ENCODE results near the gene PNMA8B. TPM values are rescaled to one million over a fixed set of nuclear protein-coding genes. Genes with fewer than 3 reads are reported as not detected.

PNMA8B gene
- polyA plus RNA-seq, 2 donors, result 0.14 TPM

- Histone ChIP-seq H3K4me1 (ENCODE audit: control insufficient read depth in 2 of 2, insufficient read depth in 2 of 2, low read length in 1 of 2) (peaks cover 0 to 4% of the 10 kb centered on the region in 2 donors), H3K27me3 (ENCODE audit: control insufficient read depth in 1 of 2, insufficient read depth in 2 of 2, low read length in 2 of 2) (no peaks in the 10 kb centered on the region), H3K36me3 (ENCODE audit: control insufficient read depth in 2 of 2, insufficient read depth in 2 of 2, low read length in 1 of 2) (no peaks in the 10 kb centered on the region), H3K27ac (ENCODE audit: low read depth in 2 of 2, low read length in 1 of 2) (no peak overlapping the region), H3K4me3 (ENCODE audit: low read depth in 1 of 2, low read length in 2 of 2) (no peak overlapping the region), H3K9me3 (ENCODE audit: control insufficient read depth in 2 of 2, insufficient read depth in 1 of 2, low read depth in 1 of 2, low read length in 1 of 2) (peaks cover 0 to 6% of the 10 kb centered on the region in 2 donors)
- whole genome bisulfite sequencing, 2 donors, result 64 to 71% methylated on average over 3 of the region's 3 CpGs
Measured at GRCh38 chr19:46515290-46515609, 19.6 kb upstream of the PNMA8B start.

- WGBS, 2 donors, result 59 to 63% methylated on average over 12 to 13 of the region's 13 CpGs
- no peaks in the 10 kb centered on the region for H3K27me3 ChIP-seq (ENCODE audit: control insufficient read depth in 1 of 2, insufficient read depth in 2 of 2, low read length in 2 of 2)
- no peak overlapping the region for H3K27ac ChIP-seq (ENCODE audit: low read depth in 2 of 2, low read length in 1 of 2)
- no peaks in the 10 kb centered on the region for H3K36me3 ChIP-seq (ENCODE audit: control insufficient read depth in 2 of 2, insufficient read depth in 2 of 2, low read length in 1 of 2)
- H3K4me1 ChIP-seq (ENCODE audit: control insufficient read depth in 2 of 2, insufficient read depth in 2 of 2, low read length in 1 of 2), result peaks cover 0 to 4% of the 10 kb centered on the region in 2 donors
- peaks cover 0 to 6% of the 10 kb centered on the region in 2 donors for H3K9me3 ChIP-seq (ENCODE audit: control insufficient read depth in 2 of 2, insufficient read depth in 1 of 2, low read depth in 1 of 2, low read length in 1 of 2)
- H3K4me3 ChIP-seq (ENCODE audit: low read depth in 1 of 2, low read length in 2 of 2), result no peak overlapping the region
Measured at GRCh38 chr19:46514589-46515289, 19.1 kb upstream of the PNMA8B start.

GRCh38 chr19:46513461-46514236 is 18.0 kb upstream of the PNMA8B start:
- no peak overlapping the region for H3K27ac ChIP-seq (ENCODE audit: low read depth in 2 of 2, low read length in 1 of 2)
- H3K4me3 ChIP-seq (ENCODE audit: low read depth in 1 of 2, low read length in 2 of 2), result no peak overlapping the region

GRCh38 chr19:46511237-46511636 is 15.6 kb upstream of the PNMA8B start:
- no peaks in the 10 kb centered on the region for H3K36me3 ChIP-seq (ENCODE audit: control insufficient read depth in 2 of 2, insufficient read depth in 2 of 2, low read length in 1 of 2)
- no peaks in the 10 kb centered on the region for H3K27me3 ChIP-seq (ENCODE audit: control insufficient read depth in 1 of 2, insufficient read depth in 2 of 2, low read length in 2 of 2)
- peaks cover 0 to 4% of the 10 kb centered on the region in 2 donors for H3K4me1 ChIP-seq (ENCODE audit: control insufficient read depth in 2 of 2, insufficient read depth in 2 of 2, low read length in 1 of 2)
- H3K27ac ChIP-seq (ENCODE audit: low read depth in 2 of 2, low read length in 1 of 2), result no peak overlapping the region
- H3K9me3 ChIP-seq (ENCODE audit: control insufficient read depth in 2 of 2, insufficient read depth in 1 of 2, low read depth in 1 of 2, low read length in 1 of 2), result peaks cover 0 to 6% of the 10 kb centered on the region in 2 donors
- WGBS, 2 donors, result 78 to 80% methylated on average over 4 of the region's 4 CpGs
- H3K4me3 ChIP-seq (ENCODE audit: low read depth in 1 of 2, low read length in 2 of 2), result no peak overlapping the region

More at GRCh38 chr19:46513461-46514236, 18.0 kb upstream of the PNMA8B start:
- Histone ChIP-seq H3K4me1 (ENCODE audit: control insufficient read depth in 2 of 2, insufficient read depth in 2 of 2, low read length in 1 of 2) (peaks cover 0 to 4% of the 10 kb centered on the region in 2 donors), H3K9me3 (ENCODE audit: control insufficient read depth in 2 of 2, insufficient read depth in 1 of 2, low read depth in 1 of 2, low read length in 1 of 2) (peaks cover 0 to 6% of the 10 kb centered on the region in 2 donors), H3K36me3 (ENCODE audit: control insufficient read depth in 2 of 2, insufficient read depth in 2 of 2, low read length in 1 of 2) (no peaks in the 10 kb centered on the region), H3K27me3 (ENCODE audit: control insufficient read depth in 1 of 2, insufficient read depth in 2 of 2, low read length in 2 of 2) (no peaks in the 10 kb centered on the region)
- 23 to 26% methylated on average over 36 of the region's 36 CpGs for WGBS, 2 donors

GRCh38 chr19:46508206-46508605 is 12.5 kb upstream of the PNMA8B start:
- whole genome bisulfite sequencing, 2 donors, result 63 to 78% methylated on average over 2 of the region's 2 CpGs
- Histone ChIP-seq H3K27ac (ENCODE audit: low read depth in 2 of 2, low read length in 1 of 2) (no peak overlapping the region), H3K4me3 (ENCODE audit: low read depth in 1 of 2, low read length in 2 of 2) (no peak overlapping the region), H3K36me3 (ENCODE audit: control insufficient read depth in 2 of 2, insufficient read depth in 2 of 2, low read length in 1 of 2) (no peaks in the 10 kb centered on the region), H3K27me3 (ENCODE audit: control insufficient read depth in 1 of 2, insufficient read depth in 2 of 2, low read length in 2 of 2) (no peaks in the 10 kb centered on the region), H3K9me3 (ENCODE audit: control insufficient read depth in 2 of 2, insufficient read depth in 1 of 2, low read depth in 1 of 2, low read length in 1 of 2) (peaks cover 0 to 9% of the 10 kb centered on the region in 2 donors), H3K4me1 (ENCODE audit: control insufficient read depth in 2 of 2, insufficient read depth in 2 of 2, low read length in 1 of 2) (no peaks in the 10 kb centered on the region)

GRCh38 chr19:46503848-46504453 is 8.3 kb upstream of the PNMA8B start:
- WGBS, 2 donors, result 67 to 70% methylated on average over 17 of the region's 17 CpGs

GRCh38 chr19:46502891-46503290 is 7.2 kb upstream of the PNMA8B start:
- no peaks in the 10 kb centered on the region for H3K27me3 ChIP-seq (ENCODE audit: control insufficient read depth in 1 of 2, insufficient read depth in 2 of 2, low read length in 2 of 2)
- 87 to 92% methylated on average over 5 of the region's 5 CpGs for WGBS, 2 donors
- H3K4me3 ChIP-seq (ENCODE audit: low read depth in 1 of 2, low read length in 2 of 2), result no peak overlapping the region
- H3K4me1 ChIP-seq (ENCODE audit: control insufficient read depth in 2 of 2, insufficient read depth in 2 of 2, low read length in 1 of 2), result no peaks in the 10 kb centered on the region
- H3K36me3 ChIP-seq (ENCODE audit: control insufficient read depth in 2 of 2, insufficient read depth in 2 of 2, low read length in 1 of 2), result no peaks in the 10 kb centered on the region
- no peak overlapping the region for H3K27ac ChIP-seq (ENCODE audit: low read depth in 2 of 2, low read length in 1 of 2)
- peaks cover 0 to 3% of the 10 kb centered on the region in 2 donors for H3K9me3 ChIP-seq (ENCODE audit: control insufficient read depth in 2 of 2, insufficient read depth in 1 of 2, low read depth in 1 of 2, low read length in 1 of 2)

More at GRCh38 chr19:46503848-46504453, 8.3 kb upstream of the PNMA8B start:
- no peaks in the 10 kb centered on the region for H3K4me1 ChIP-seq (ENCODE audit: control insufficient read depth in 2 of 2, insufficient read depth in 2 of 2, low read length in 1 of 2)
- peaks cover 0 to 3% of the 10 kb centered on the region in 2 donors for H3K9me3 ChIP-seq (ENCODE audit: control insufficient read depth in 2 of 2, insufficient read depth in 1 of 2, low read depth in 1 of 2, low read length in 1 of 2)
- H3K4me3 ChIP-seq (ENCODE audit: low read depth in 1 of 2, low read length in 2 of 2), result no peak overlapping the region
- no peaks in the 10 kb centered on the region for H3K27me3 ChIP-seq (ENCODE audit: control insufficient read depth in 1 of 2, insufficient read depth in 2 of 2, low read length in 2 of 2)
- H3K36me3 ChIP-seq (ENCODE audit: control insufficient read depth in 2 of 2, insufficient read depth in 2 of 2, low read length in 1 of 2), result no peaks in the 10 kb centered on the region
- H3K27ac ChIP-seq (ENCODE audit: low read depth in 2 of 2, low read length in 1 of 2), result no peak overlapping the region

GRCh38 chr19:46499692-46500091 is 4.0 kb upstream of the PNMA8B start:
- Histone ChIP-seq H3K9me3 (ENCODE audit: control insufficient read depth in 2 of 2, insufficient read depth in 1 of 2, low read depth in 1 of 2, low read length in 1 of 2) (peaks cover 0 to under 1% of the 10 kb centered on the region in 2 donors), H3K4me3 (ENCODE audit: low read depth in 1 of 2, low read length in 2 of 2) (no peak overlapping the region), H3K36me3 (ENCODE audit: control insufficient read depth in 2 of 2, insufficient read depth in 2 of 2, low read length in 1 of 2) (no peaks in the 10 kb centered on the region), H3K27me3 (ENCODE audit: control insufficient read depth in 1 of 2, insufficient read depth in 2 of 2, low read length in 2 of 2) (no peaks in the 10 kb centered on the region), H3K4me1 (ENCODE audit: control insufficient read depth in 2 of 2, insufficient read depth in 2 of 2, low read length in 1 of 2) (peaks cover 0 to 5% of the 10 kb centered on the region in 2 donors), H3K27ac (ENCODE audit: low read depth in 2 of 2, low read length in 1 of 2) (no peak overlapping the region)
- 72 to 76% methylated on average over 4 of the region's 4 CpGs for WGBS, 2 donors

- 82 to 84% methylated on average over 8 of the region's 8 CpGs for WGBS, 2 donors
- Histone ChIP-seq H3K36me3 (ENCODE audit: control insufficient read depth in 2 of 2, insufficient read depth in 2 of 2, low read length in 1 of 2) (no peaks in the 10 kb centered on the region), H3K27me3 (ENCODE audit: control insufficient read depth in 1 of 2, insufficient read depth in 2 of 2, low read length in 2 of 2) (no peaks in the 10 kb centered on the region), H3K27ac (ENCODE audit: low read depth in 2 of 2, low read length in 1 of 2) (no peak overlapping the region), H3K9me3 (ENCODE audit: control insufficient read depth in 2 of 2, insufficient read depth in 1 of 2, low read depth in 1 of 2, low read length in 1 of 2) (no peaks in the 10 kb centered on the region), H3K4me3 (ENCODE audit: low read depth in 1 of 2, low read length in 2 of 2) (no peak overlapping the region), H3K4me1 (ENCODE audit: control insufficient read depth in 2 of 2, insufficient read depth in 2 of 2, low read length in 1 of 2) (peaks cover 3 to 5% of the 10 kb centered on the region in 2 donors)
Measured at GRCh38 chr19:46497773-46498172, 2.1 kb upstream of the PNMA8B start.
